HG02852 (cell line): Measurements from ENCODE around the gene NDUFS3.

Experiments used
- ATAC-seq: cut with Tn5 transposase; IDR thresholded peaks from one replicate; pipeline ENCODE4 v1.9.1; 2021; ENCODE audit warnings: mild to moderate bottlenecking, moderate library complexity; ENCODE audit not compliant: unreplicated experiment

Gene NDUFS3

GRCh38 chr11:47631473-47631872, 52.6 kb downstream of the NDUFS3 start:
- ATAC-seq: no peak
